GM19193 (cell line): Measurements from ENCODE around the gene OR10S1.

Experiments used
- POLR2A ChIP-seq: IDR thresholded peaks from 4 replicates; pipeline ENCODE4 v1.6.1; 2011; ENCODE audit not compliant: insufficient read depth, insufficient read length; ENCODE audit errors: extremely low read depth

Gene OR10S1, protein sequence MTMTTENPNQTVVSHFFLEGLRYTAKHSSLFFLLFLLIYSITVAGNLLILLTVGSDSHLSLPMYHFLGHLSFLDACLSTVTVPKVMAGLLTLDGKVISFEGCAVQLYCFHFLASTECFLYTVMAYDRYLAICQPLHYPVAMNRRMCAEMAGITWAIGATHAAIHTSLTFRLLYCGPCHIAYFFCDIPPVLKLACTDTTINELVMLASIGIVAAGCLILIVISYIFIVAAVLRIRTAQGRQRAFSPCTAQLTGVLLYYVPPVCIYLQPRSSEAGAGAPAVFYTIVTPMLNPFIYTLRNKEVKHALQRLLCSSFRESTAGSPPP

DNA sequence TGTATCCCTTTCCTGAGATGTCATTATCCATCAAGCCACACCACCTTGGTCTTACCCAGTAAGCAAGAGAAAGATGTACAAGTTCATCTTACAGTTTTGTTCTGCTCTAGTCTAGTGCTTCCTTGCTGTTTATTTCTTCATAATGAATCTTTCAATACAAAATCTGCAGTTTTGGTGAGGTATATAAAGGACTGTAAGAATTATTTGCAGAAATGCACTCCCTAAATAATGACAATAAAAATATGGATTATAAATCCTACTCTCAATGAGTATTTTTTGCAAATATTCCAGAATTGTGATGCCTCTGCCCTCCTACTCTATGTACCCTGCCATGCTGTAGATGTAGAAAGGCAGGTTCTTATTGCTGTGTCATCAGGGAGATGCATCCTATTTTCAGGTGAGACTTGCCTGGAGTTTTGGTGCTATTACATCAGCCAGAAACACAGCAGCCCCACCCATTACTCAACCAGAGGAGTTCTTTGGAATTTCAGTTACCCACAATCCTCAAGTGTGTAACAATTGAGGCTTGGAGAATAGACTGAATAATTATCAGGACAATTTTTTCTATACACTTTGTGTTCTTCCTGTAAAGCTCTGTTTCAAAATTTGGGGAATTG is at the start of gene OR10S1:
TSS of gene OR10S1 (minus strand) at position 51 of the 617 bp plus-strand sequence. CDS start 117 bp downstream, outside the sequence.
- no peak for TF ChIP-seq POLR2A

DNA sequence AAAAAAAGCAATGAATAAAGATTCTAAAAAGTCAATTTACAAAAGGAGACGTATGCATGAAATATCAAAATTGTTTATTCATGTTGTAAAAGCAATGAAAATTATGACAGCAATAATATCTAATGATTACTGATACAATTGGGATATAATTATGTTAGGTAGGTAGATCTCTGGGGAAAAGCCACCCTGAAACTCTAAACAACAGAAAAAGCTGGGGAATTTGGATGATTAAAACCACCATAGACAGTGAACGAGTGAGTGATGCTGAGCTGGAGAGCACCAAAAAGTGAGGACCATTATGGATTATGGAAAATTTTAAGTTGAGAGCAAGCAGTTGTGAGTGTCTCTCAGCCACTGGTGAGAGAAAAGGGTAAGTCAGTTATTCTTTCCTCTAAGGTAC is 48.9 kb upstream of the OR10S1 start, which contains the start of gene OR10G8:
TSS of gene OR10G8 (plus strand) at position 301 of the 400 bp plus-strand sequence. CDS start 2,825 bp downstream, outside the sequence.
- no peak for TF ChIP-seq POLR2A

DNA sequence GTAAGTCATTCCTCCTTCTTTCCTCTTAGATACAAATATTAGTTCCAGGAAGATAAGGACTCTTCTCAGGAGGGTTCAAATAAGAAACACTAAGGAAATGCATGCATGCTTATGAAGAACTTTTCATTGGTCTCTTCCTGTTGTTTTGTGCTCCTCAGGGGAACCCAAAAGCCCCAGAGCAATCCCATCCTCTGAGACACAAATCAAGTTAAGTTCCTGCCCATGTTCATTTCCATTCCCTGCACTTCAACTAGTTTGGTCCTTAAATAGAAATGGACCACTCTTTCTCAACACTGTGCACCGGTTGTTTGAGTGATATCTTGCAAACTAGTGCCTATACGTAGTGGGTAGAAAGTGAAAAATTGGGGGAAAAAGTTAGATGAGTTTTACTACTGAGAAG is 35.1 kb upstream of the OR10S1 start, which contains the start of gene OR10G4:
TSS of gene OR10G4 (plus strand) at position 301 of the 400 bp plus-strand sequence. CDS start 2,578 bp downstream, outside the sequence.
- no peak for TF ChIP-seq POLR2A

DNA sequence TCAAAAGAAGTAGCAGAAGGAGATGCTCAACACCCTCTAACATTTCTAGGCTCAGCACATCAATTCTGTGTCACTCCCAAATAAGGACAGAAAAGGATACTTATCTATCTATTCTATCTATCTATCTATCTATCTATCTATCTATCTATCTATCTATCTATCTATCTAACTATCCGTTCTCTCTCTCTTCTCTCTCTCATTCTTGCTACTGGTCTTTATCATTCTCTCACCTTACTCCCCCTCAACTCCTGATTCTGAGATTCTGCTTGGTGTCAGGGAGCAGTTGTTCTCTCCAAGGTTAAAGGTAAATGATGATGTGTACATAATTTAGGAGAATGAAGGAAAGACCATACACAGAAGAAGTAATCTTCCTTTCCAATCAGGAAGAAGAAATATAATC is 17.5 kb upstream of the OR10S1 start, which contains the start of gene OR10G6:
TSS of gene OR10G6 (minus strand) at position 43 of the 400 bp plus-strand sequence. CDS start at position 43, 0 bp downstream.
- no peak for TF ChIP-seq POLR2A

DNA sequence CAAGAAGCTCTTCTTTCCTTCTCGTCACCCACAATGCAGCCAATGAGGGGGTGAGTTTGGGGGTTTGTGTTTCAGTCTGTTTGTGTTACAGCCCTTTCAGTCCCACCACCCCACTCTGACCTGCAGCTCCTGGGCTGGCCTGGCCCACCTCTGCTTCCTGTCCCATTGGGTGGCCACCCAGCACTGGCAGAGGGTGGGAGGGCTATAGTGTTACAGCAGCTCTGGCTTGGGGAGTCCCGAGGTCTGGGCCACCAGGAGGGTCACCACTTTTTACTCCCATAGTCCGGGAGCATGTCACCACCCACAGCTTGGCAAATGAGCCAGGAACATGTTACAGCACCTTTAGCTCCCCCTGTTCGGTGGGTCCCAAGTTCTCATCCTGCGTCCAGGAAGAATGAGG is 1.7 kb upstream of the OR10S1 start:
- no peak for TF ChIP-seq POLR2A

DNA sequence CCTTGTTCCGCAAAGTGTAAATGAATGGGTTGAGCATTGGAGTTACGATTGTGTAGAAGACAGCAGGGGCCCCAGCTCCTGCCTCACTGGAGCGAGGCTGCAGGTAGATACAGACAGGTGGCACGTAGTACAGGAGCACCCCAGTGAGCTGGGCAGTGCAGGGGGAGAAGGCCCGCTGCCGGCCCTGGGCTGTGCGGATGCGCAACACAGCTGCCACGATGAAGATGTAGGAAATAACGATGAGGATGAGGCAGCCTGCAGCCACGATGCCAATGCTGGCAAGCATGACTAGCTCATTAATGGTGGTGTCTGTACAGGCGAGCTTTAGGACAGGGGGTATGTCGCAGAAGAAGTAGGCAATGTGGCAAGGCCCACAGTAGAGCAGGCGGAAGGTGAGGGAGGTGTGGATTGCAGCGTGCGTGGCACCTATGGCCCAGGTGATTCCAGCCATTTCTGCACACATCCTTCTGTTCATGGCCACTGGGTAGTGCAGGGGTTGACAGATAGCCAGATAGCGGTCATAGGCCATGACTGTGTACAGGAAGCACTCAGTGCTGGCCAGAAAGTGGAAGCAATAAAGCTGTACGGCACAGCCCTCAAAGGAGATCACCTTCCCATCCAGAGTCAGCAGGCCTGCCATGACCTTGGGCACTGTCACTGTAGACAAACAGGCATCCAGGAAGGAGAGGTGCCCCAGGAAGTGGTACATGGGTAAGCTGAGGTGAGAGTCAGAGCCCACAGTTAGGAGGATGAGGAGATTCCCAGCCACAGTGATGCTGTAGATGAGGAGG is 616 bp downstream of the OR10S1 start:
- no peak for TF ChIP-seq POLR2A

DNA sequence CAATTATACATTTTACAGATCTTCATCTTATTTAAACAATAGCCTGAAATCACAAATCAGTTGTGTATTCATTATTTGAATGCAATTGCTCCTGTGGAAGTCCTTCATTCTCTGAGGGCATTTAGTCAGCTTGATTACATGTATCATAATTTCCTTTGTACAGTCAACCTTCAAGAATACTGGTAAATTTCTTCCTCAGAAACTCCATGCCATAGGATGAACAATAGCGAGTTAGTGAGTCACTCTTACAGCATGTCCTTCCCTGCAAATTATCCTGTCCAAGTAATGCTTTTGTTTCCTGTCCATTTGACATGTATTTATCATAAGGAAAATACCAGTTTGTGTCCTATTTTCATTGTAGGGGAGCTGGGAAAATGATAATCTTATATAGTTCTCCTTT is 3.8 kb downstream of the OR10S1 start:
- TF ChIP-seq POLR2A, result no peak

DNA sequence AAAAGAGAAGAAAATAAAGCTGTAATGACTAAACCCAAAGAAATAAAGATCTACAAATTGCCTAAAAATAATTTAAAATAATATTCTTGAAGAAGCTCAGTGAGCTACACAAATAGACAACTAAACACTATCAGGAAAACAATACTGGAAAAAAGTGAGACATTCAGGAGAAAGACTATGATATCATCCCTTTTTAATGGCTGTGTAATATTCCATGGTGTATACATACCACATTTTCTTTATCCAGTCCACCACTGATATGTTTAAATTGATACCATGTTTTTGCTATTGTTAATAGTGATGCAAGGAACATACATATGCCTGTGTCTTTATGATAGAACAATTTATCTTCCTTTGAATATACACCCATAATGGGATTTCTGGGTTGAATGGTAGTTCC is 20.8 kb downstream of the OR10S1 start:
- TF ChIP-seq POLR2A, result no peak

DNA sequence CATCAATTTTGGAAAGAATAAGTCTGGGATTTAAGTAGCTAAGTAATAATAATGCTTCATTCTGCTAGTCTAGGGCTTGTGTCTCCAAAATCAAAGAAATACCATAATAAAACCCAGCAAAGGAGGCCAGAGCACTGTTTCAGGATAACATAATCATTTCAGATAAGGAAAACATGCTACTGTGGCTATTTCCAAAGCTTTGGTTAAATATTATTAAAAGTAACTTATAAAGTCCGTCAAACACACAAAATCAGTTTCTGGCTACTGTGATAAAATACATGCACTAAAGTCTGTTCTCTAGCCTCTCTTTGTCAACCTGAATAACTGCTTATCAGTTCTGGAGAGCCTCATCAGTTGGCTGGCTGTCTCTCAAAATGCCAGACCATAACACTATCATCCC is 32.4 kb downstream of the OR10S1 start:
- TF ChIP-seq POLR2A, result no peak

DNA sequence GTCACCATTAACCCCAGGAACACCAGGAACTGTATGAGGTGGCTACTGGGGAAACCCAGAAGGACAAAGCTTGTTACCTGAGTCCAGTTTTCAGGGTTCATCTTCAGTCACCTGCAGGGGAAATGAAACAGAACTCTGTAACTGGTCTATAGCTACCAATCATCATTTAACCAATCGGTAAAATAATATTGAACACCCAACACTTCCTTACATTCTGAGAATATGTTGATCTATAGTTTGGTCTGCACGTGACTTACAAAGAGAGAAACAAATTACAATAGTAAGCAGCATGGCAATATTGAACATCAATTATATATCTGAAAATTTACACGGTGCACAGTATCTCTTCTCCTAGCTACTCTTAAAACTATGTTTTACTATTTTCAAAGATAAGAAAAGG is 33.8 kb downstream of the OR10S1 start, which contains the start of gene OR6T1:
TSS of gene OR6T1 (minus strand) at position 101 of the 400 bp plus-strand sequence. CDS start at position 101, 0 bp downstream.
- no peak for TF ChIP-seq POLR2A

DNA sequence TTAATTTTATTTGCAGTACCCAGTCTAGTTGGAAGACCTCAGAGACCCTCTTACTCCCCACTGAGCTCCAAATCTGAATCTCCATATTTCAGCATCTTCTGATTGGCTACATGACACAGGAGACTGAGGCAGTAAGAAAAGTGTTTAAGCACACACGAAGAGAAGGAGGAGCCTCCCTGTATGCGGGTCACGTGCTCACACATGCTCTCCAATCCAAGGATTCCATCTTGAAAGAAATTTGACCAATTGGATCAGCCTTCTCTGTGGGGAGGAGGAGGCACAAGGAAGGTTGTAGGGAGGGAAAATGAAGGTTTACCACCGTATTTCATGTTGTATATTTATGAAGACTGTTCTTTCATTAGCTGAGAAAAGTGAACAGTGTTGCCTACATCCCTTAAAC is 35.2 kb downstream of the OR10S1 start:
- TF ChIP-seq POLR2A, result no peak

DNA sequence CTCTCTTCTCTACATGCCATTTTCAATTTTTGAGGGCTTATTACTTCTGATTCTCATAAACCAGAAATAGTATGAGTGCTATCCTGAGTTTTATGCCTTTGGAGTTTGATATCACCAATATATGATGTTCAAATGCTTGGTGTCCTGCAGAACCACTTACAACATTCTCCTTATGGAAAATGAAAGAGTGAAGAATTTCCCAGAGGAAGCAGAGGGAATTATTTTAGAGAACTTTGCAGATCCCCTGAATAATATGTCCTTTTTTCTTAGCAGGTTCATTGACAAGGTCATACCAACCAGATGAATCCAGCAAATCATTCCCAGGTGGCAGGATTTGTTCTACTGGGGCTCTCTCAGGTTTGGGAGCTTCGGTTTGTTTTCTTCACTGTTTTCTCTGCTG is 38.3 kb downstream of the OR10S1 start, which contains the start of gene OR4D5:
TSS of gene OR4D5 (plus strand) at position 301 of the 400 bp plus-strand sequence. CDS start at position 301, 0 bp downstream.
- no peak for TF ChIP-seq POLR2A
